ENCODE data around the gene ADAMTS3.

GRCh38 chr4:72330381-72330780 is 238.6 kb downstream of the ADAMTS3 start:
- TF ChIP-seq CTCF (optimal IDR thresholded peaks at IDR 0.05 in 1 of 3, IDR thresholded peaks at IDR 0.05 in 1 of 3, conservative IDR thresholded peaks at IDR 0.05 in 1 of 3; ENCODE audit: extremely low read depth in 1 of 3, insufficient read depth in 2 of 3, low read length in 3 of 3) (no peak), EZH2 (IDR thresholded peaks at IDR 0.05; ENCODE audit: low read length) (no peak)

Measured in keratinocyte (primary cell).